NOMO-1 treated with DMSO at 0.1 percent for 48 hours (cell line): ENCODE data around the gene GNPNAT1.

Source experiments
- DNase-seq: peaks from one replicate; lab custom pipeline; 2025; ENCODE audit not compliant: unreplicated experiment; lab: John Stamatoyannopoulos, UW

GNPNAT1 gene

GRCh38 chr14:52791223-52792096, at the start of gene GNPNAT1:
Gene GNPNAT1 (minus strand): TSS chr14:52791607. CDS start chr14:52784650, 6,957 bp downstream.
- peak; percentile 82 for DNase-seq

- peak; percentile 31 for DNase-seq
These were observed 49.5 kb upstream of the GNPNAT1 start for GRCh38 chr14:52840877-52841276.

GRCh38 chr14:52837451-52837850, 46.0 kb upstream of the GNPNAT1 start:
- no peak for DNase-seq

- DNase-seq, result no peak
These were observed 44.7 kb upstream of the GNPNAT1 start for GRCh38 chr14:52836063-52836462.

GRCh38 chr14:52835122-52835903, 43.9 kb upstream of the GNPNAT1 start:
- DNase-seq, result peak; percentile 26

GRCh38 chr14:52834440-52834842, 43.0 kb upstream of the GNPNAT1 start:
- DNase-seq, result no peak

GRCh38 chr14:52833891-52834290, 42.5 kb upstream of the GNPNAT1 start:
- no peak for DNase-seq

GRCh38 chr14:52829527-52830185, 38.2 kb upstream of the GNPNAT1 start:
- no peak for DNase-seq

GRCh38 chr14:52827426-52827825, 36.0 kb upstream of the GNPNAT1 start:
- DNase-seq, result no peak

GRCh38 chr14:52825085-52825484, 33.7 kb upstream of the GNPNAT1 start:
- no peak for DNase-seq

- DNase-seq, result no peak
These were observed 33.1 kb upstream of the GNPNAT1 start for GRCh38 chr14:52824462-52824861.

- no peak for DNase-seq
These were observed 30.4 kb upstream of the GNPNAT1 start for GRCh38 chr14:52821805-52822250.

- no peak for DNase-seq
These were observed 16.7 kb upstream of the GNPNAT1 start for GRCh38 chr14:52808101-52808500.

GRCh38 chr14:52806115-52806514, 14.7 kb upstream of the GNPNAT1 start:
- DNase-seq, result no peak

GRCh38 chr14:52802597-52802996, 11.2 kb upstream of the GNPNAT1 start:
- DNase-seq, result no peak

- DNase-seq, result peak; percentile 5
These were observed 9.8 kb upstream of the GNPNAT1 start for GRCh38 chr14:52801014-52801712.

- no peak for DNase-seq
These were observed 7.4 kb upstream of the GNPNAT1 start for GRCh38 chr14:52798826-52799225.

GRCh38 chr14:52797653-52798052, 6.2 kb upstream of the GNPNAT1 start:
- no peak for DNase-seq

GRCh38 chr14:52793061-52793460, 1.7 kb upstream of the GNPNAT1 start:
- DNase-seq, result no peak

GRCh38 chr14:52792097-52792415, 649 bp upstream of the GNPNAT1 start:
- DNase-seq, result no peak

GRCh38 chr14:52790756-52791222, 618 bp downstream of the GNPNAT1 start:
- no peak for DNase-seq
